Endothelial cell of umbilical vein (primary cell): ENCODE measurements around the gene RAB11FIP2. TPM values are rescaled to one million over a fixed set of nuclear protein-coding genes. Genes with fewer than 3 reads are reported as not detected.

Source experiments
- BruUV-seq: library from RNA; stranded (reverse); fragments of 400-500 nt; replicated peaks from 2 replicates; lab custom pipeline; 2021; lab: Mats Ljungman, UMichigan
- CTCF ChIA-PET: fragments of 300-600, 350-600 bp; sonication (Branson Sonifier 250); formaldehyde crosslinking; loops from one replicate; lab custom pipeline; 2021; ENCODE audit warnings: antibody characterized with exemption, inconsistent platforms; lab: Charles Lee
- POLR2A ChIA-PET: fragments of 300-600, 350-600 bp; sonication (Branson Sonifier 250); formaldehyde crosslinking; loops from one replicate; lab custom pipeline; 2021; ENCODE audit warnings: antibody characterized with exemption, inconsistent platforms; lab: Charles Lee
- DNase-seq: peaks from one replicate; pipeline ENCODE4 v3.0.0-alpha.2; 2011; ENCODE audit warnings: low read depth, low spot score
- FAIRE-seq: peaks from 2 replicates; lab custom pipeline; 2011; peaks lifted over from hg19 to GRCh38; lab: Jason Lieb, UNC
- H2AFZ ChIP-seq: 2 replicates; pipeline ENCODE4 v1.6.0; 2012; ENCODE audit warnings: low read depth, low read length, control low read depth, inconsistent platforms
- H3K27ac ChIP-seq: 2 replicates; pipeline ENCODE4 v1.5.1; 2011; ENCODE audit warnings: low read depth, mild to moderate bottlenecking, control low read depth, low read length, moderate library complexity; ENCODE audit not compliant: insufficient read depth
- H3K27me3 ChIP-seq, 2 experiments: 2 replicates each; pipeline versions ENCODE4 v1.6.0 to v1.6.1; 2011; ENCODE audit warnings: low read length in 2 of 2, mixed read lengths in 1 of 2; ENCODE audit not compliant: control insufficient read depth in 2 of 2, insufficient read depth in 2 of 2
- H3K36me3 ChIP-seq, 2 experiments: 2 replicates in 1 of 2; 3 replicates in 1 of 2; pipeline ENCODE4 v1.5.1; 2011; ENCODE audit warnings: low read length in 2 of 2, mild to moderate bottlenecking in 1 of 2, moderate library complexity in 1 of 2; ENCODE audit not compliant: control insufficient read depth in 2 of 2, insufficient read depth in 2 of 2; ENCODE audit errors: extremely low read depth in 1 of 2
- H3K4me1 ChIP-seq: 3 replicates; pipeline ENCODE4 v1.5.1; 2011; ENCODE audit warnings: mild to moderate bottlenecking, low read length; ENCODE audit not compliant: control insufficient read depth, insufficient read depth; ENCODE audit errors: extremely low read depth
- H3K4me2 ChIP-seq: 2 replicates; pipeline ENCODE4 v1.6.1; 2011; ENCODE audit warnings: low read length, control low read depth, mixed read lengths; ENCODE audit not compliant: insufficient read depth
- H3K4me3 ChIP-seq, 3 experiments: fragments of 200-600 bp in 1 of 3; sonication (generic), shearing (Covaris generic) in 1 of 3; replicated peaks in 1 of 3; 2 replicates each; pipeline ENCODE4 v1.5.1; 2011 to 2016; ENCODE audit warnings: control low read depth in 3 of 3, low read length in 3 of 3, mild to moderate bottlenecking in 2 of 3, inconsistent platforms in 1 of 3, low read depth in 1 of 3, moderate library complexity in 1 of 3; ENCODE audit not compliant: insufficient read depth in 1 of 3
- H3K79me2 ChIP-seq: 2 replicates; pipeline ENCODE4 v1.6.0; 2012; ENCODE audit warnings: low read length, inconsistent platforms; ENCODE audit not compliant: control insufficient read depth, insufficient read depth
- H3K9ac ChIP-seq: replicated peaks from 2 replicates; pipeline ENCODE3; 2011; ENCODE audit warnings: low read length, control low read depth; ENCODE audit not compliant: insufficient read depth; ENCODE audit errors: extremely low read depth
- H3K9me1 ChIP-seq: replicated peaks from 3 replicates; pipeline ENCODE4 v1.6.0; 2011; ENCODE audit warnings: mild to moderate bottlenecking, low read length; ENCODE audit not compliant: control insufficient read depth, insufficient read depth; ENCODE audit errors: extremely low read depth
- H3K9me3 ChIP-seq: replicated peaks from 2 replicates; pipeline ENCODE4 v1.5.1; 2012; ENCODE audit warnings: low read length, inconsistent platforms; ENCODE audit not compliant: control insufficient read depth, insufficient read depth
- H4K20me1 ChIP-seq: replicated peaks from 2 replicates; pipeline ENCODE3; 2011; ENCODE audit warnings: mild to moderate bottlenecking, low read length; ENCODE audit not compliant: control insufficient read depth, insufficient read depth; ENCODE audit errors: extremely low read depth
- EZH2 ChIP-seq: IDR thresholded peaks from 2 replicates; pipeline ENCODE4 v1.6.1; 2012; ENCODE audit warnings: borderline replicate concordance, low read depth, mild to moderate bottlenecking, moderate library complexity, low read length, inconsistent platforms; ENCODE audit not compliant: severe bottlenecking
- GATA2 ChIP-seq: IDR thresholded peaks from 2 replicates; pipeline ENCODE4 v1.7.0; 2011; ENCODE audit warnings: low read depth, mild to moderate bottlenecking, moderate library complexity, mixed read lengths, low read length; ENCODE audit not compliant: insufficient read length, insufficient read depth
- JUN ChIP-seq: IDR thresholded peaks from 2 replicates; pipeline ENCODE4 v1.6.1; 2011; ENCODE audit warnings: borderline replicate concordance, low read depth; ENCODE audit not compliant: insufficient read length, insufficient read depth
- POLR2AphosphoS5 ChIP-seq: IDR thresholded peaks from 2 replicates; pipeline ENCODE4 v1.6.1; 2012; ENCODE audit warnings: low read depth, mild to moderate bottlenecking, control low read depth, low read length, moderate library complexity; ENCODE audit not compliant: insufficient read depth
- dilution Hi-C: fragments of 300-500 bp; cut with MboI; formaldehyde crosslinking; loops from one replicate; pipeline ENCODE4 v1.15.0; 2019; ENCODE audit warnings: low sequenced_read_pairs; ENCODE audit not compliant: extremely low pct_ligation_motif_present
- intact Hi-C: fragments of 100-400 bp; cut with micrococcal nuclease; formaldehyde crosslinking; loops from one replicate; pipeline ENCODE4 v1.10.0; 2022
- polyA plus RNA-seq, 4 experiments: library from polyadenylated mRNA; depleted of rRNA in 3 of 4; stranded (reverse) in 3 of 4; unstranded in 1 of 4; fragments of >200 nt; gene quantifications; 2 replicates each; pipeline versions ENCODE4 v1.2.1 to v1.2.3, GENCODE V29; 2011 to 2012; ENCODE audit warnings: missing spikeins in 1 of 4
- total RNA-seq: library from RNA; stranded (reverse); gene quantifications from 2 replicates; pipeline ENCODE4 v1.2.3, GENCODE V29; 2021

Gene RAB11FIP2
- total and polyA plus RNA-seq, 2 donors (not counting 3 experiments of a cell fraction or from before 2014, with no cell fraction given): 1.9 to 8.6 TPM

GRCh38 chr10:118002581-118002980 lies 44.2 kb downstream of the RAB11FIP2 start:
- no peak for FAIRE-seq
- Histone ChIP-seq H3K9me3 (no peaks in the 10 kb centered on the region), H3K9me1 (no peaks in the 10 kb centered on the region), H3K27me3 (no peaks in the 10 kb centered on the region), H3K4me1 (no peaks in the 10 kb centered on the region), H3K36me3 (no peaks in the 10 kb centered on the region), H3K9ac (no peak overlapping the region), H4K20me1 (no peaks in the 10 kb centered on the region), H3K4me3 (no peak overlapping the region), H3K79me2 (no peaks in the 10 kb centered on the region), H3K4me2 (no peak overlapping the region), H3K27ac (no peak overlapping the region), H2AFZ (no peak overlapping the region)
- CTCF ChIA-PET: no interaction called here
- POLR2A ChIA-PET: no interaction called here
- no TSS peak for BruUV-seq
- DNase-seq: no peak
- TF ChIP-seq GATA2 (no peak), POLR2AphosphoS5 (no peak)
- dilution Hi-C loops: no loop called here
- intact Hi-C loops: no loop called here

- POLR2A ChIA-PET: no interaction called here
- dilution Hi-C loops: no loop called here
- FAIRE-seq: no peak
Measured at GRCh38 chr10:117997673-117998072, 49.1 kb downstream of the RAB11FIP2 start.

More at GRCh38 chr10:117997673-117998072, 49.1 kb downstream of the RAB11FIP2 start:
- DNase-seq: no peak
- Histone ChIP-seq H3K79me2 (no peaks in the 10 kb centered on the region), H3K4me3 (no peak overlapping the region), H3K9me1 (no peaks in the 10 kb centered on the region), H3K9me3 (no peaks in the 10 kb centered on the region), H3K4me1 (no peaks in the 10 kb centered on the region), H3K27ac (no peak overlapping the region), H3K4me2 (no peak overlapping the region), H3K9ac (no peak overlapping the region), H3K36me3 (no peaks in the 10 kb centered on the region), H4K20me1 (no peaks in the 10 kb centered on the region), H2AFZ (no peak overlapping the region), H3K27me3 (no peaks in the 10 kb centered on the region)
- BruUV-seq: no TSS peak
- intact Hi-C loops: no loop called here
- TF ChIP-seq JUN: no peak
- no peak for TF ChIP-seq POLR2AphosphoS5
- TF ChIP-seq EZH2: no peak
- CTCF ChIA-PET: no interaction called here
